Measurements from ENCODE around the gene SIX1.

DNA sequence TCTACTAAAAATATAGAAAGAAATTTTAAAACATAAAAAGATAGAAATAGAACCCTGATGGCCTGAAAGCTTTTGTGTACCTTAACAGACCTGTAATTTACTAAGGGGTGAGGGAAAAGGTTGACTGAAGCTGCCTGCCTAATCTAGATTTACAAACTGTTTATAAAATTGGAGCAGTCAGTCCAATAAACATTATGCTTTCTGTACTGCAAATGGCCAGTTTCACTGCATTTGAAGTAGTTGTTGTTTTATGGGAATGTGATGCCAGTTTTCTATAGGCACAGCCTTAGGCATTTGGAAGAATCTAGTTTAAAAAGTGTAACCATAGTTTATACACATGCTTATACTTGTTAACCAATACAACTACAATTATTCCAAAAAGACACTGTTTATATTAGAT is 19.1 kb downstream of the SIX1 start:
- TF ChIP-seq, protein P1, sequence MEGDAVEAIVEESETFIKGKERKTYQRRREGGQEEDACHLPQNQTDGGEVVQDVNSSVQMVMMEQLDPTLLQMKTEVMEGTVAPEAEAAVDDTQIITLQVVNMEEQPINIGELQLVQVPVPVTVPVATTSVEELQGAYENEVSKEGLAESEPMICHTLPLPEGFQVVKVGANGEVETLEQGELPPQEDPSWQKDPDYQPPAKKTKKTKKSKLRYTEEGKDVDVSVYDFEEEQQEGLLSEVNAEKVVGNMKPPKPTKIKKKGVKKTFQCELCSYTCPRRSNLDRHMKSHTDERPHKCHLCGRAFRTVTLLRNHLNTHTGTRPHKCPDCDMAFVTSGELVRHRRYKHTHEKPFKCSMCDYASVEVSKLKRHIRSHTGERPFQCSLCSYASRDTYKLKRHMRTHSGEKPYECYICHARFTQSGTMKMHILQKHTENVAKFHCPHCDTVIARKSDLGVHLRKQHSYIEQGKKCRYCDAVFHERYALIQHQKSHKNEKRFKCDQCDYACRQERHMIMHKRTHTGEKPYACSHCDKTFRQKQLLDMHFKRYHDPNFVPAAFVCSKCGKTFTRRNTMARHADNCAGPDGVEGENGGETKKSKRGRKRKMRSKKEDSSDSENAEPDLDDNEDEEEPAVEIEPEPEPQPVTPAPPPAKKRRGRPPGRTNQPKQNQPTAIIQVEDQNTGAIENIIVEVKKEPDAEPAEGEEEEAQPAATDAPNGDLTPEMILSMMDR (IDR thresholded peaks at IDR 0.05; ENCODE audit: insufficient read depth, low read length, poor library complexity, severe bottlenecking), result no peak
- no peak for TF ChIP-seq EZH2phosphoT487 (conservative IDR thresholded peaks at IDR 0.05; ENCODE audit: low read length)

All from SU-DHL-6 (cell line).